Breast epithelium (tissue), 3 donors: ENCODE results near the gene PRICKLE2.

ENCODE experiments used
- CTCF ChIP-seq, 3 donors: fragments of 450-650 bp; IDR thresholded peaks; one replicate each; pipeline ENCODE4 v1.5.1; 2016 to 2017; ENCODE audit warnings: antibody characterized with exemption in 3 of 3, mild to moderate bottlenecking in 3 of 3, moderate library complexity in 3 of 3
- POLR2A ChIP-seq: fragments of 450-650 bp; IDR thresholded peaks from one replicate; pipeline ENCODE4 v1.6.1; 2016; ENCODE audit warnings: antibody characterized with exemption, mild to moderate bottlenecking, moderate library complexity
- POLR2AphosphoS5 ChIP-seq, 3 donors: sonication (generic); formaldehyde crosslinking; IDR thresholded peaks; one replicate each; pipeline ENCODE4 v1.6.1; 2017; ENCODE audit warnings: antibody characterized with exemption in 3 of 3

DNA sequence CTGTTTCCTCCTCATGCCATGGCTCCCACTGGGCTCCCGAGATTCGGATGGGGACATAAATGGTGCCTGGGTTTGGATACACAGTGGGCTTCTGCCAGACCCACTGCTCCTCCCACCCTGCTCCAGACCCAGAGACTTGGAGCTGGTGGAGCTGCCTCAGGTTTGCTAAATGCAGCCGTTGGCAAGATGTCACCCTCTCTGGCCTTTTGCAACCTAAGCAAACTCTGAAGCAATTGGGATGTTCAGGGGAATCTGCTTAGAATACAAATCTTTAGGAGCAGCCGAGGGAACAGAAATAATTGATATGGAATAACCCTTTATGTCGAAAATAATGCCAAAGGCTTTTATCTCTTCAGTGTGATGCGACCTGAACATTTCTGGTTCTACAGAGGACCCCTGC, 33.4 kb downstream of the PRICKLE2 start:
- TF ChIP-seq CTCF (IDR thresholded peaks at IDR 0.05) (no peak), POLR2A (no peak), POLR2AphosphoS5 (IDR thresholded peaks at IDR 0.05) (no peak)
